Activated T-helper 17 cell treated with anti-CD3 and anti-CD28 coated beads, Interleukin-2, amount 50 U/mL, for 72 hours (primary cell): ENCODE data around the gene CLDN19. TPM values are rescaled to one million over a fixed set of nuclear protein-coding genes. Genes with fewer than 3 reads are reported as not detected.
A peak's percentile ranks its signal among the peaks of the same experiment; 100 is the strongest.

Experiments
- ATAC-seq: fragments of 150-1000 bp; cut with Tn5 transposase; replicated peaks from 2 replicates; pipeline ENCODE4 v1.10.0; 2021; ENCODE audit warnings: mild to moderate bottlenecking, moderate library complexity
- H3K27ac Mint-ChIP-seq: one replicate; pipeline ENCODE4 v1.8.0; 2022; ENCODE audit warnings: mixed read lengths
- H3K27me3 Mint-ChIP-seq: one replicate; pipeline ENCODE4 v1.8.0; 2022; ENCODE audit warnings: mixed read lengths
- H3K36me3 Mint-ChIP-seq: one replicate; pipeline ENCODE4 v1.8.0; 2022; ENCODE audit warnings: low read depth, mild to moderate bottlenecking, mixed read lengths
- H3K4me1 Mint-ChIP-seq: one replicate; pipeline ENCODE4 v1.8.0; 2022; ENCODE audit warnings: mixed read lengths
- H3K4me3 Mint-ChIP-seq: one replicate; pipeline ENCODE4 v1.8.0; 2022; ENCODE audit warnings: mild to moderate bottlenecking, mixed read lengths
- H3K9me3 Mint-ChIP-seq: one replicate; pipeline ENCODE4 v1.8.0; 2022; ENCODE audit warnings: mixed read lengths
- total RNA-seq, 2 donors: library from RNA; stranded (reverse); gene quantifications; one replicate each; pipeline ENCODE4 v1.2.3, GENCODE V29; 2022

CLDN19 gene
- total RNA-seq = not detected

- Mint-ChIP-seq H3K4me3 (no peak within 1 kb of the TSS), H3K9me3 (no peaks in the 10 kb centered on the region), H3K4me1 (peaks cover 5% of the 10 kb centered on the region), H3K27ac (no peak within 1 kb of the TSS), H3K36me3 (no peaks in the 10 kb centered on the region), H3K27me3 (no peaks in the 10 kb centered on the region)
- no peak for ATAC-seq
Observed at GRCh38 chr1:42739753-42740700, at the start of gene CLDN19. Gene CLDN19 (minus strand): TSS chr1:42740236. CDS start chr1:42740063, 173 bp downstream.

GRCh38 chr1:42788021-42788420 is 48.0 kb upstream of the CLDN19 start:
- H3K9me3 Mint-ChIP-seq = no peaks in the 10 kb centered on the region
- peaks cover 12% of the 10 kb centered on the region for H3K4me1 Mint-ChIP-seq
- peaks cover 5% of the 10 kb centered on the region for H3K36me3 Mint-ChIP-seq
- ATAC-seq = no peak
- H3K4me3 Mint-ChIP-seq = no peak overlapping the region
- peak overlapping the region; percentile 62 for H3K27ac Mint-ChIP-seq
- H3K27me3 Mint-ChIP-seq = no peaks in the 10 kb centered on the region

- Mint-ChIP-seq H3K27ac (peak overlapping the region; percentile 84), H3K9me3 (no peaks in the 10 kb centered on the region), H3K4me3 (peak overlapping the region; percentile 80), H3K36me3 (peaks cover 15% of the 10 kb centered on the region), H3K27me3 (no peaks in the 10 kb centered on the region), H3K4me1 (peaks cover 8% of the 10 kb centered on the region)
- no peak for ATAC-seq
Observed at GRCh38 chr1:42786097-42786496, 46.1 kb upstream of the CLDN19 start.

DNA sequence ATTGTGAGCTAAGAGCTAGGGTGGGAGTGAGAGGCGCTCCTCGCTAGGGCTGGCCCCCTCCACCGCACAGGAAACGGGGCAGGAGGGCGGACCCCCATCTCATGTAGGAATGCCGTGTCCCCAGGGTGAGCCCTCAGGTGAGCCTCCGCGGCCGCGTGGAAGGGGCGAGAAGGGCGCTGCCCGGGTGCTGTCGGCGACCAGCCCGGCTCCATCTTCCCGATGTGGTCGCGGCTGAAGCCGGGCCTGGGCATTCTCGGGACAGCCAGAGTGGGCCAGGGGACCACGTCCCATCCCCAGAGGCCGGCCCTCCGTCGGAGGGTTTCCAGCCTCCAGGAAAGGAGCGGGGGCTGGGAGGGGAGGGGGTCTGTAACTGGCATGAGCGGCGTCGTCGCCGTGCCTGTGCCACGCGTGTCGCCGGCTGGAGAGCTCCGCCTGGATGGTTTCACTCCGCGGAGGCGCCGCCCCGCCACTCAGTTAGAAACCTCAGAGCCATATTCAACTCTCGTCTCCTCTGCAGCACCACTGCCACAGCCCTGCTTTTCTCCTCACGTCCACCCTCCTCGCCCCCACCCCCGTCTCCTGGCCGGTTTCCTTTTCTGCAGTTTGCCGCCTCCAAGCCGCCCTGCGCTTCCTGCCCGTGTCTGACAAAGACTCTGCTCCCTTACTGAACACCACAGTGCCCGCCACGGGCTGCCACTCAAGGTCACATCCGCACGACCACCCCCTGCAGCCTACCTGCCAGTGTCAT is 45.1 kb upstream of the CLDN19 start, which contains the start of gene TMEM269:
Gene TMEM269, plus strand, starts transcription at position 46 of the 748 bp plus-strand sequence. CDS start 4,903 bp downstream, outside the sequence.
- H3K27ac Mint-ChIP-seq = peak within 1 kb of the TSS; percentile 84
- H3K36me3 Mint-ChIP-seq = peaks cover 25% of the 10 kb centered on the region
- no peaks in the 10 kb centered on the region for H3K9me3 Mint-ChIP-seq
- peaks cover 8% of the 10 kb centered on the region for H3K4me1 Mint-ChIP-seq
- ATAC-seq = peak; percentile 87
- H3K27me3 Mint-ChIP-seq = no peaks in the 10 kb centered on the region
- peak within 1 kb of the TSS; percentile 80 for H3K4me3 Mint-ChIP-seq

GRCh38 chr1:42784547-42784945 is 44.5 kb upstream of the CLDN19 start:
- H3K27ac Mint-ChIP-seq = no peak overlapping the region
- no peak for ATAC-seq
- H3K4me3 Mint-ChIP-seq = no peak overlapping the region
- H3K27me3 Mint-ChIP-seq = no peaks in the 10 kb centered on the region
- H3K36me3 Mint-ChIP-seq = peaks cover 31% of the 10 kb centered on the region
- no peaks in the 10 kb centered on the region for H3K9me3 Mint-ChIP-seq
- H3K4me1 Mint-ChIP-seq = peaks cover 12% of the 10 kb centered on the region

DNA sequence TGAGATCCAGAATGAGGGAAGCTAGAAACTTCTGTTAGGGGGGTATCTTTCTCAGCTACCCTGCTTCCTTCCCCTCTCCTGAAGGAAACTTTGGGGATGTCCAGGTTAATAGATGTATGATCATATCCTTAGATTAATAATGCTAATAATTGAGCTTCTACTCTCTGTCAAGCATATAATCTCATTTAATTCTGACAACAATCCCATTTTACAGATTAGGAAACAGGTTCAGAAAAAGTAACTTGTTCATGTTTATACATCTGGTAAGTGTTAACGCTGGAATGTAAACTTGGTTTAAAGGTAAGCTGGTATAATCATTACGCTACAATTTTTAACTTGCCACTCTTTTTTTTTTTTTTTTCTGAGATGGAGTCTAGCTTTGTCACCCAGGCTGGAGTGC is 43.1 kb upstream of the CLDN19 start:
- peaks cover 14% of the 10 kb centered on the region for H3K4me1 Mint-ChIP-seq
- H3K36me3 Mint-ChIP-seq = peaks cover 45% of the 10 kb centered on the region
- ATAC-seq = no peak

GRCh38 chr1:42780176-42780575 is 40.1 kb upstream of the CLDN19 start:
- no peaks in the 10 kb centered on the region for H3K27me3 Mint-ChIP-seq
- H3K27ac Mint-ChIP-seq = peak overlapping the region; percentile 46
- ATAC-seq = no peak
- peaks cover 74% of the 10 kb centered on the region for H3K36me3 Mint-ChIP-seq
- H3K4me3 Mint-ChIP-seq = no peak overlapping the region
- peaks cover 6% of the 10 kb centered on the region for H3K4me1 Mint-ChIP-seq
- no peaks in the 10 kb centered on the region for H3K9me3 Mint-ChIP-seq

More for the DNA sequence above, 43.1 kb upstream of the CLDN19 start:
- no peak overlapping the region for H3K4me3 Mint-ChIP-seq
- H3K27ac Mint-ChIP-seq = no peak overlapping the region
- no peaks in the 10 kb centered on the region for H3K27me3 Mint-ChIP-seq
- H3K9me3 Mint-ChIP-seq = no peaks in the 10 kb centered on the region

GRCh38 chr1:42779725-42780124 is 39.7 kb upstream of the CLDN19 start:
- no peaks in the 10 kb centered on the region for H3K27me3 Mint-ChIP-seq
- H3K9me3 Mint-ChIP-seq = no peaks in the 10 kb centered on the region
- peak; percentile 74 for ATAC-seq
- H3K4me1 Mint-ChIP-seq = peaks cover 6% of the 10 kb centered on the region
- H3K4me3 Mint-ChIP-seq = no peak overlapping the region
- peak overlapping the region; percentile 46 for H3K27ac Mint-ChIP-seq
- H3K36me3 Mint-ChIP-seq = peaks cover 79% of the 10 kb centered on the region

- ATAC-seq = peak; percentile 50
- H3K36me3 Mint-ChIP-seq = peaks cover 92% of the 10 kb centered on the region
- H3K4me3 Mint-ChIP-seq = no peak overlapping the region
- H3K4me1 Mint-ChIP-seq = peaks cover 11% of the 10 kb centered on the region
- no peaks in the 10 kb centered on the region for H3K27me3 Mint-ChIP-seq
- H3K27ac Mint-ChIP-seq = peak overlapping the region; percentile 36
- H3K9me3 Mint-ChIP-seq = no peaks in the 10 kb centered on the region
Observed at GRCh38 chr1:42777852-42778251, 37.8 kb upstream of the CLDN19 start.

- no peak for ATAC-seq
- Mint-ChIP-seq H3K27ac (no peak overlapping the region), H3K4me1 (peaks cover 18% of the 10 kb centered on the region), H3K27me3 (no peaks in the 10 kb centered on the region), H3K4me3 (no peak overlapping the region), H3K36me3 (peaks cover 96% of the 10 kb centered on the region), H3K9me3 (no peaks in the 10 kb centered on the region)
Observed at GRCh38 chr1:42776502-42776901, 36.5 kb upstream of the CLDN19 start.

- Mint-ChIP-seq H3K9me3 (no peaks in the 10 kb centered on the region), H3K27ac (peak overlapping the region; percentile 11), H3K4me1 (peaks cover 24% of the 10 kb centered on the region), H3K36me3 (peaks cover 93% of the 10 kb centered on the region), H3K4me3 (no peak overlapping the region), H3K27me3 (no peaks in the 10 kb centered on the region)
- no peak for ATAC-seq
Observed at GRCh38 chr1:42774928-42775526, 35.0 kb upstream of the CLDN19 start.

DNA sequence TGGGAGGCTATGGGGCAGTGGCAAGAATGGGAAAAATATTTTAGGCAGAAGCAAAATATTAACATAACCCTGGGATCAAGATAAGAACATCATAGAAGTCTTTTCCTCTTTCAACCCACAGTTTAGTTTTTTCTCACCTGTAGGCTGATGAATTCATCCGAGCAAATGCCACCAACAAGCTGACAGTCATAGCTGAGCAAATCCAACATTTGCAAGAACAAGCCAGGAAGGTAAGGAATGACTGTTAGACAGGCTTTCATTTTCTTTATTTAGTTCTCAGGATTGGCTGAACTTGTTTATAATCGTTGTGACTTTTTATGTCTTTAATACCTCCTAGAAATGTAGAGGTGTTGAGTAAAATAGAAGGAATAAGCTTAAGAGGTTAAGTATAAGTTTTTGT is 33.4 kb upstream of the CLDN19 start:
- Mint-ChIP-seq H3K4me1 (peaks cover 23% of the 10 kb centered on the region), H3K9me3 (no peaks in the 10 kb centered on the region), H3K36me3 (peaks cover 90% of the 10 kb centered on the region), H3K4me3 (no peak overlapping the region), H3K27me3 (no peaks in the 10 kb centered on the region), H3K27ac (peak overlapping the region; percentile 51)
- peak; percentile 53 for ATAC-seq

DNA sequence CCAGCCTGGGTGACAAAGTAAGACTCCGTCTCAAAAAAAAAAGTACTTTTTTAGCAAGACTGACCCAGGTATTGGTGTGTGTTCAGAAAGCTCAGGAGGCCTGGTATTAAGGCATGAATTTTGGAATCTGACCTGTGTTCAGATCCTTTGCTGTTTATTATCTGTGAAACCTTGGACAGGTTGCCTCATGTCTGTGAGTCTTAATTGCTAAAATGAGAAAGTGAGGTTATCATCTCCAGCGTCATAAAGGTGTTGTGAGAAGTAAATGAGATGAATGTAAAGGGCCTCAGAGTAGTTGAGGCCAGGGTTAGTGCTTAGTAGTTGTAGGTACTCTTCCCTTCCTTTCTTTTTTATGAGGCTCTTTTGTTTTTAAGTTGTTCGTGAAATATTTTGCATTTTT is 29.8 kb upstream of the CLDN19 start:
- Mint-ChIP-seq H3K27ac (peak overlapping the region; percentile 41), H3K4me3 (no peak overlapping the region), H3K36me3 (peaks cover 54% of the 10 kb centered on the region), H3K9me3 (no peaks in the 10 kb centered on the region), H3K4me1 (peaks cover 23% of the 10 kb centered on the region), H3K27me3 (no peaks in the 10 kb centered on the region)
- ATAC-seq = no peak

GRCh38 chr1:42768172-42768571 is 28.1 kb upstream of the CLDN19 start:
- ATAC-seq = no peak
- no peak overlapping the region for H3K27ac Mint-ChIP-seq
- no peaks in the 10 kb centered on the region for H3K27me3 Mint-ChIP-seq

More at GRCh38 chr1:42768172-42768571, 28.1 kb upstream of the CLDN19 start:
- peaks cover 37% of the 10 kb centered on the region for H3K36me3 Mint-ChIP-seq
- H3K9me3 Mint-ChIP-seq = no peaks in the 10 kb centered on the region
- H3K4me1 Mint-ChIP-seq = peaks cover 20% of the 10 kb centered on the region
- H3K4me3 Mint-ChIP-seq = no peak overlapping the region
